OCI-LY7 (cell line): ENCODE measurements around the gene ROBO1.

Experiments
- CTCF ChIP-seq: fragments of 200-600 bp; sonication (generic); conservative IDR thresholded peaks from 2 replicates; pipeline ENCODE4 v1.5.1; 2014; ENCODE audit warnings: mild to moderate bottlenecking, antibody characterized with exemption, low read length, moderate library complexity, mixed read lengths
- EZH2phosphoT487 ChIP-seq: fragments of 200-600 bp; sonication (generic); IDR thresholded peaks from 2 replicates; pipeline ENCODE4 v1.6.1; 2018; ENCODE audit warnings: low read depth, borderline replicate concordance, mild to moderate bottlenecking, mixed run types, antibody characterized with exemption, low read length, moderate library complexity, mixed read lengths

- no peak for TF ChIP-seq CTCF
- TF ChIP-seq EZH2phosphoT487, result no peak
Observed at GRCh38 chr3:79056498-79056897, 711.3 kb downstream of the ROBO1 start.
